Suppressor macrophage (primary cell): ENCODE measurements around the gene GRIK3.

Experiments
- DNase-seq, 4 experiments: peaks; one replicate each; pipeline ENCODE4 v3.0.0-alpha.2; 2020 to 2022

The GRIK3 gene

GRCh38 chr1:37010011-37010410 is 24.3 kb downstream of the GRIK3 start:
- DNase-seq, result no peak

GRCh38 chr1:37009521-37009920 is 24.8 kb downstream of the GRIK3 start:
- no peak for DNase-seq

GRCh38 chr1:37006132-37006868 is 28.0 kb downstream of the GRIK3 start:
- no peak for DNase-seq

- DNase-seq, result no peak
These were observed 31.4 kb downstream of the GRIK3 start for GRCh38 chr1:37002898-37003297.

- no peak for DNase-seq
These were observed 32.6 kb downstream of the GRIK3 start for GRCh38 chr1:37001703-37002102.

GRCh38 chr1:36996106-36996505 is 38.2 kb downstream of the GRIK3 start:
- no peak for DNase-seq

- no peak for DNase-seq
These were observed 39.4 kb downstream of the GRIK3 start for GRCh38 chr1:36994868-36995267.

GRCh38 chr1:36994294-36994693 is 40.0 kb downstream of the GRIK3 start:
- no peak for DNase-seq

- DNase-seq, result no peak
These were observed 42.0 kb downstream of the GRIK3 start for GRCh38 chr1:36992139-36992943.

- DNase-seq, result no peak
These were observed 42.8 kb downstream of the GRIK3 start for GRCh38 chr1:36991551-36991950.

GRCh38 chr1:36990928-36991327 is 43.4 kb downstream of the GRIK3 start:
- no peak for DNase-seq

- DNase-seq, result no peak
These were observed 45.1 kb downstream of the GRIK3 start for GRCh38 chr1:36989241-36989640.

GRCh38 chr1:36988741-36989193 is 45.5 kb downstream of the GRIK3 start:
- no peak for DNase-seq

- DNase-seq, result no peak
These were observed 46.0 kb downstream of the GRIK3 start for GRCh38 chr1:36988321-36988720.

- DNase-seq, result no peak
These were observed 47.0 kb downstream of the GRIK3 start for GRCh38 chr1:36987276-36987675.

GRCh38 chr1:36986241-36986985 is 47.9 kb downstream of the GRIK3 start:
- DNase-seq, result no peak

GRCh38 chr1:36984675-36985074 is 49.6 kb downstream of the GRIK3 start:
- no peak for DNase-seq

GRCh38 chr1:36984026-36984425 is 50.3 kb downstream of the GRIK3 start:
- DNase-seq, result no peak

GRCh38 chr1:36982709-36983108 is 51.6 kb downstream of the GRIK3 start:
- no peak for DNase-seq

GRCh38 chr1:36981771-36982622 is 52.3 kb downstream of the GRIK3 start:
- no peak for DNase-seq

- DNase-seq, result no peak
These were observed 53.2 kb downstream of the GRIK3 start for GRCh38 chr1:36981126-36981525.

GRCh38 chr1:36977731-36978406 is 56.4 kb downstream of the GRIK3 start:
- DNase-seq, result no peak
